Stimulated activated CD4-positive, alpha-beta T cell treated with anti-CD3 and anti-CD28 coated beads, Interleukin-12 subunit alpha, Interleukin-12 subunit beta, amount 100 ng/mL, for 24 hours (primary cell): ENCODE measurements around the gene GOSR2.

Experiments
- DNase-seq, 2 experiments: peaks; one replicate each; pipeline ENCODE4 v3.0.0-alpha.2; 2020; ENCODE audit warnings: low read depth in 2 of 2

GOSR2 gene

DNA sequence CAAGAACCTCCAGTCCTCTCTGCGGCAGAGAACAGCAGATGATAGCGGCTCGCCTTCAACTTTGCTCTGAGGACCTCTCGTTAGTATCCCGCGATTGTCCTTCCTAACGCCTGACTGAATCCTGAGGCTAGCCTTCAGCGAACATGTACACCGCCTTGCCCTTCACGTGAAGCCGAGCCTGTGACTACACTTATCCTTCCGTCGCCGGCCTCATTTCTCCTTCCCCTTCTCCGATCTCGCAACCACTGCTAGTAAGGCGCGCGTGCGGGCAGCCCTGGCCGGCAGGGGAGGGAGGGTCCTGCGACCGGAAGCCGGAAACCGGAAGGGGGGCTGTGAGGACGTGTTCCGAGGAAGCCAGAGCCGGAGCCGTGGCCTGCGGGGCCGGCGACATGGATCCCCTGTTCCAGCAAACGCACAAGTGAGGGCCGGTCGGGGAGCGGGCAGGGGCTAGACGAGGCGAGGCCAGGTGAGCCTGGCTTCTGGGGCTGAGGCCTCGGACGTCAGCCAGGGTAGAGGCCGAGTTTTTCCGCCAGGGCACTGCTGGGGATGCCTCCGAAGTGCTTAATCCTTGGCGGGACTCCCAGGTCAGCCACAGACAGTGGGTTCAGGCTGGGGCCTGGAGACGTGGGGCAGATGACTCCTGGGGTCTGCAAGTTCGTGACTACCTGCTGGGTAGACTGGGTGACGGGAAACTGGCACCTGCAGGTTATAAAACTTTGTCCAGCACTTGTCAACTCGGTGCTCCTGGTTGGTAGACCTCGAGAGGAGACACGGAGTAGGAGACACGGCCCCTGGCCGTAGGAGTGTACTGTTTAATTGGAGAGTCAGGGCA lies at the start of gene GOSR2:
GOSR2 (plus strand) TSS at position 357 of the 832 bp plus-strand sequence; CDS start at position 390, 33 bp downstream.
- peak; percentile 86 to 88 for DNase-seq

DNA sequence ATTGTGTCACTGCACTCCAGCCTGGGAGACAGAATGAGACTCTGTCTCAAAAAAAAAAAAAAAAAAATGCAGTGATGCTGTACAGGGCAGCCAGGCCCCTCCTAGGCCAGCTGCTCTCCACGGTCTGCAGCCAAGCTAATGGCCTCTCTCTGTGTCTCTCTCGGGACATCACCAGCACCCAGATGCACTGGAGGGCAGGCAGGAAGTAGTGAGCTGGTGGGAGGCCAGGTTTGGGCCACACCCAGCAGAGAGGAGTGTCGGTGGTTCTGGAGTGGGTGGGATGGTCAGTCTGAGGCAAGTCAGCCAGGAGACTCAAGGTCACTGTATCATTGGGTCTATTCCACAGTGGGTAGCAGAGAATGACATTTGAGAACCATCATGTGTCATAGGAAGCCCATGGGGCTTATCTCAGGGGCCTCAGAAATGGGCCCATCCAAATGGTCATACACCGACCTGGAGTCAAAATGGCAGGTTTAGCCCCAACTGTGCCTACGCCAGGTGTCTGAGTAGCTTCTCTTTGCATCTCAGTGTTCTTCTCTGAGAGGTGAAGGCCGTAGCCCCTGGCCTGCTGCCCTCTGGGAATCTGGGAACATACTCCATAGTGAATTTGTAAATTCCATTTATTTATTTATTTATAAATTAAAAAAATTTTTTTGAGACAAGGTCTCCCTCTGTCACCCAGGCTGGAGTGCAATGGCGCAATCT lies 48.9 kb upstream of the GOSR2 start:
- DNase-seq: no peak

DNA sequence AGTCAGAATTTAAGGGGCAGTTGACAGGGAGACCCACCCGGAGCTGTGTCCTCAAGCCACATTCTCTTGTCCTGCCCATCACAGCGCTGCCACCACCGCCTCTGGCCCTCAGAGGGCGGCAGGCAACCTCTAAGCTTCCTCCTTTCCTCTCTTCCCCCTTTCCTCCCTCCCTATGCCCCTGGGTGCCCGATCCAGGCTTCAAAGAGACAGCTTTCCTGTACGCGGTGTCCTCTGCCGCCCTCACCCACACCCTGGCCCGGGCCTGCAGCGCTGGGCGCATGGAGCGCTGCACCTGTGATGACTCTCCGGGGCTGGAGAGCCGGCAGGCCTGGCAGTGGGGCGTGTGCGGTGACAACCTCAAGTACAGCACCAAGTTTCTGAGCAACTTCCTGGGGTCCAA lies 48.1 kb upstream of the GOSR2 start:
- DNase-seq: no peak

DNA sequence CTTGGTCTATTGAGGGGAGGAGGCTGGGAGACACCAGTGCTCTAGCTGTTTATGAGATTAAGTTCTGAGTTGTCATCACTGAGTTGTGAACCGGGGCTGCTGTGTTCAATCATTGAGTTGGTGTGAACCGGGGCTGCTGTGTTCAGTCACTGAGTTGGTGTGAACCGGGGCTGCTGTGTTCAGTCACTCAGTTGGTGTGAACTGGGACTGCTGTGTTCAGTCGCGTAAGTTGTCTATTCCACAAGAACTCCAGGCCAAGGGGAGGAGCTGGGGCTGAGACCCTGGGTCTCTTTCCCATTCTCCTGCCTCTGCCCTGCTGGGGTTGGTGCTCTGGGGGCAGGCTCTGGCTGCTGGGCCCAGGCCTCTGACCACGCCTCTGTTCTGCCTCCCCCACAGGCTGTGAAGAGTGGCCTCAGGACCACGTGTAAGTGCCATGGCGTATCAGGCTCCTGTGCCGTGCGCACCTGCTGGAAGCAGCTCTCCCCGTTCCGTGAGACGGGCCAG lies 47.1 kb upstream of the GOSR2 start:
- no peak for DNase-seq

DNA sequence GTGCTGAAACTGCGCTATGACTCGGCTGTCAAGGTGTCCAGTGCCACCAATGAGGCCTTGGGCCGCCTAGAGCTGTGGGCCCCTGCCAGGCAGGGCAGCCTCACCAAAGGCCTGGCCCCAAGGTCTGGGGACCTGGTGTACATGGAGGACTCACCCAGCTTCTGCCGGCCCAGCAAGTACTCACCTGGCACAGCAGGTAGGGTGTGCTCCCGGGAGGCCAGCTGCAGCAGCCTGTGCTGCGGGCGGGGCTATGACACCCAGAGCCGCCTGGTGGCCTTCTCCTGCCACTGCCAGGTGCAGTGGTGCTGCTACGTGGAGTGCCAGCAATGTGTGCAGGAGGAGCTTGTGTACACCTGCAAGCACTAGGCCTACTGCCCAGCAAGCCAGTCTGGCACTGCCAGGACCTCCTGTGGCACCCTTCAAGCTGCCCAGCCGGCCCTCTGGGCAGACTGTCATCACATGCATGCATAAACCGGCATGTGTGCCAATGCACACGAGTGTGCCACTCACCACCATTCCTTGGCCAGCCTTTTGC lies 46.5 kb upstream of the GOSR2 start:
- no peak for DNase-seq

DNA sequence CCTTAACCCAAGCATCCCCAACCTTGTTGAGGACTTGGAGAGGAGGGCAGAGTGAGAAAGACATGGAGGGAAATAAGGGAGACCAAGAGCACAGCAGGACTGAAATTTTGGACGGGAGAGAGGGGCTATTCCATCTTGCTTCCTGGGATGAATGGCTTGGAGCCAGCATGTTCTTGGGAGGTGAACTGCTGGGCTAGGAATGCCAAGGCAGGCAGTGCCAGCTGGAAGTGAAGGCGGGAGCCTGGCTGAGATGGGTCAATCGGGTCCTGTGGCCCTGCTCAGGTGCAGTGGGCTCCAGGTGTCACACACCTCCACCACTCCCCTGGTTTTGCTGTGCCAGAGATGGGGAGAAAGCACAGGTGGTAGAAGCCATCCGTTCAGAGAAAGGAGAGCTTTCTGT lies 46.0 kb upstream of the GOSR2 start:
- DNase-seq: no peak

DNA sequence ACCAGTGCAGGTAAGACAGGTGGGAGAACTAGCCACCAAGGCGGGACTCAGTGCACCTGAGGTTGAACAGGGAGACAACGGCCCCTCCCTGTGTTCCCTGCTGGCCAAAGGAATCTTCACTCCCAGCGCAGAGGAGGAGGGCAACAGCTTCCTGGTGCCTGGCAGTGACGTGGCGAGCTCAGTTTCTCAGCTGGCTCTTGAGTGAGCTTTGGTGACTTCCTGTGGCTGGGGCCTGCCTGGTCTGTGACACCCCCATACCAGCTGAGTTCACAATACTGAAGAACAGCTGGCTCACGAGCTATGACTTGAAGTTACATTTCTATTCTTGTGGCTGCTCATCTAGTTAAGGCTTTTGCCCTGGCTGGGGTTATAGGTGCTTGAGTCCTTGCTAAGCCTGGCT lies 45.5 kb upstream of the GOSR2 start:
- DNase-seq: no peak

DNA sequence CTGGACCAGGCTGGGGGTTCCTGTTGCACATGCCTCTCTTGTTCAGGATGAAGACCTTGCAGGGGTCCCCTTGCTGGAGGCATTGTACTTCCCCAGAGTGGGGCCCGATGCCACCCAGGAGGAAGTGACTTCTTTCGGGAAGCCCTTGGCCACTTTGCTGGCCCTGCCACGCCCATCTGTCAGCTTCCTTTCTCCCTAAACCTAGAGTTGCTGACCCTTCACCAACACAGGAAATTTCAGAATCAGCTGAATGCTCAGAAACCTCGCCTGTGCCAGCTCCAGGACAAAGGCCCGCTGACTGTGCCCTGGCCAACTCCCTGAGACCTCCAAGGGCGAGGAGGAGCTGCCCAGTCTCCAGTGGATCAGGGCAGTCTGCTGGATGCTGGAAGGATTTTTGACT lies 44.9 kb upstream of the GOSR2 start:
- no peak for DNase-seq

DNA sequence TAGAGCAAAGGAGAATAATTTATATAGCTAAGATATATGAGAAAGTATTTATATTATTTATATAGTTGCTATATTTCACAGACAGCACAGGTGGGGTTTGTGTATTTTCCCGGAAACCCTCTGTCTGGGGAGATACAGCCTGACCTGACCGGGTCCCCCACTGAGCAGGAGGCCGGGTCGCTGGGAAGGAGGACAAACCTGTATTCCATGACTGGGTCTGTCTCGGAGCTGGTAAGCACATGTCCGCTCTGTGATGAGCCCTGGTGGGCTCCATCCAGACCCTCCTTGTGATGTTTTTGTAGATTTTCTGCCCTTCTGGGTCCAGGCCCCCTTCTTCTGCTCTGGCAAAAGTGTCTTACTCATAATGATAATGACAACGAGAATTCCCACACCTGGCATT lies 43.9 kb upstream of the GOSR2 start:
- DNase-seq: no peak

DNA sequence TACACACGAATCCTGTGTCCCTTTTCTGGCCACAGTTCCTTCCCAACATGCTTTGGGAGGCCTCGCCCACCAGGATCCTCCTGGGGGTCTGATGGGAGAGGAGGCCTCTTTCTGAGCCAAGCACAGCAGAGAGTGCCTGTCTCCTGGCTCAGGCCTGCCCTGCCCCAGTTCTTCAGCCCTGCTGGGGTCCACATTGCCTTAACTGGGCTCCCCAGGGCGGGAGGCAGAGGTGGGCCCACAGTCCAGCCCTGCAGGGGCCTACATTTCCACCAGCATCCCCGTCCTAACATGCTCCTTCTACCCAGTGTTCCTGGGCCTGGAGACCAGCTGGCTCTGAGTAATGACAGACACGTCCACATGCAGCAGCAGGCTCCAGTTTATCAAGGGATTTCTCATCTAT lies 41.9 kb upstream of the GOSR2 start:
- no peak for DNase-seq

DNA sequence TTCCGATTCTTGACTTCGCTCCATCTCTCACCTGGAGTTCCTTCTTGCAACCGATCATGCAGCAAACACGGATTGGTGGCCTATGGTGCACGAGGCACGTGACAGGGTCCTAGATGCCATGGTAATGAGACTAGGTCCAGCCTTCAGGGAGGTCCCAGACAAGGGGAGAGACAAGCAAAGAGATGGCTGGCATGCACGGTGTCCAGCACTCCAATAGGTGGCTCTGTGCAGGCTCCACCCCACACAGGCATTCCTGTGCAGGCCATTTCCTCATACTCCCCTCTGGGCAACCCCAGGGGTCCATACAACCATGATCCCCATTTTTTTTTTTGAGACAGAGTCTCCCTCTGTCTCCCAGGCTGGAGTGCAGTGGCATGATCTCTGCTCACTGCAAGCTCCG lies 40.3 kb upstream of the GOSR2 start:
- DNase-seq: no peak

DNA sequence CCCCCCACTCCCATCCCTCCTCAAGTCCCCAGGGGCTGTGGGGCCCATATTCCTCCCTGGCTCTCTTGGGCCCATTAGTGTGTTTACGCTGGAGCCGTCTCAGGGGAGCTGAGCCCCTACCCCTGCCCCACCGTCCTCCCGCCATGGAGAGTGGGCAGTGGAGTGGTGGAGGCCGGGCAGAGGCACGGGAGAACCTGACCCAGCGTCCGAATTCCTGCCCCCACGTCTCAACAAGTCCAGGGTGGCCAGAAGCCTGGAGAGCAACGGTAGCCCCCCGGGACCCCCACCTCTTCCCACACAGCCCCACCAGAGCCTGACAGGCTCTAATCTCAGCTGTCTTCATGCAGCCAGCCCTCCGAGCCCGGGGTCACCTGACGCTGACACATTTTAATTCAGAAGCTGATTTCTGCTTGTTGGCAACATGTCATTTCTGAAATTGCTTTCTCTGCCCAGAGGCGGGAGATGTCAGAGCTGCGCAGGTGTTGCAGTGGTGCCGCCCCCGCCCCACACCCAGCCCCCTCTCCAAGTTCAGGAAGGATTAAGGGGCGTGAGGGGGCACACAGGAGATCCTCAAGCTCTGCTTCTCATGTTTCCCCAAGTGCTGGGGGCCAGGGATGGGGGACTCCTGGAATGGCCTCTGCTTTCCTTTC lies 39.0 kb upstream of the GOSR2 start:
- DNase-seq: no peak

DNA sequence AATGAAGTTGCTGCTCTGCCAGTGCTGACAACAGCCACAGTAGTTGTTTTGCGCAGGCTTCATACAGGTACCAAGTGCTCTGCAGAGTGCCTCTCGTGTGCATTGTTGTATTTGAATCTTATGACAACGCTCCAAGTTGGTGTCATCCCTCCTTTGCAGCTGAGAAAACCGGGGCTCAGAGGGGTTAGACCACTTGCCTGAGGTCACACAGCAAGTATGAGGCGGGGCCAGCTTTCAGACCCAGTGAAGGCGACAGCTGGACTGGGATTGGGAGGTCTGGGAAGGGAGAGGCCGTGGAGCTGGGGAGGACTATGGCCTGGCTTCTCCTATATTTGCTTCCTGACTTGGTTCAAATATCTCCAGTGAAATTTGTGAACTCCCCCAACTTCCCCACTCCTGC lies 38.4 kb upstream of the GOSR2 start:
- DNase-seq: no peak

DNA sequence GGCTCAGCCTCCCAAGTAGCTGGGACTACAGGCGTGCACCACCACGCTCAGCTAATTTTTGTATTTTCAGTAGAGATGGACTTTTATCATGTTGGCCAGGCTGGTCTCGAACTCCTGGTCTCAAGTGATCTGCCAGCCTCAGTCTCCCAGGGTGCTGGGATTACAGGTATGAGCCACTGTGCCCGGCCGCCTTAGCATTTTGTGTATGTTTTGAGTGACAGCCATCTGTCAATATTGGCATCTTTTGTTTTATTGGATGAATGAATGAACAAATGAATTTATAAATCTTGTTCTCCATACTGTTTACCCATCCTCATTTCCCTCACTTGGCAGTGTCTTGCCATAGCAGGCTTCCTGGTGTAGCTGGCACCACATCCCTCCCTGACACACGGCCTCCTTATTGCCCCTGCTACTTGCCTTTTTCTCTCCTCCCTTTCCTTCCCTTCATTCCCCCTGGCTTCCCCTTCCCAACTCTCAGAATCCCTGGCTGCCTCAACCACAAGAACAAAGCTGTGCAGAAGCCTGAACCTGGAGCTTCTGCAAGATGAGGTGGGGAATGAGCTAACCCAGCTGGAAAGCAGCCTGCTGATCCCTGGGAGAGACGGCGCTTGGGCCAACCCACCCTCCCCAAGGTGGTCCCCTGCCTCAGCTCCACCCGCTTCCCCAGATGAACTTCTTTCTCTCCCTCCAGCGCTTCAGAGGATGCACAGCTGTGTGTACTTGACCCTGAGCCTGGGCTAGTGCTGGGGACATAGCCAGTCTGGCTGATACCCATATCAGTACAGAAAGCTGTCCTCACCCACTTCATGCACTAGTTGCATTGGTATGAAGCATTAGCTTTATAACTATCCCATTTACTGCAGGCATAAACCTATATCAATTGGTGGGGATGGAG lies 37.3 kb upstream of the GOSR2 start:
- DNase-seq: no peak

DNA sequence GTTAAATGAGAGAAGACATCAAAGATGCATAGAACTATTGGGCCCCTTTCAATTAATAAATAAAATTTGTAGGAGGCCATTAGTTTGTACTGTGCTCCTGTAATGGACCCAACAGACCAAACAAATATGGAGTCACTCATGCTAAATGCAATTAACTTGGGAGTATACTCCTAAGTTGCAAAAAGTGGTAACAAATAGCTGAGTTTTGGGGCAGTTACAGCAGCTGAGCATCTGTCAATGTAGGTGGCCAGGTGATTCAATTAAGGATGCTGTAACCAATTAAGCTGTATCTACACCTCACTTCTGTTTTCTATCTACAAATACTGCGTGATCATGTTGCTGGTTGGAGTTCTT lies 36.7 kb upstream of the GOSR2 start:
- DNase-seq: no peak

DNA sequence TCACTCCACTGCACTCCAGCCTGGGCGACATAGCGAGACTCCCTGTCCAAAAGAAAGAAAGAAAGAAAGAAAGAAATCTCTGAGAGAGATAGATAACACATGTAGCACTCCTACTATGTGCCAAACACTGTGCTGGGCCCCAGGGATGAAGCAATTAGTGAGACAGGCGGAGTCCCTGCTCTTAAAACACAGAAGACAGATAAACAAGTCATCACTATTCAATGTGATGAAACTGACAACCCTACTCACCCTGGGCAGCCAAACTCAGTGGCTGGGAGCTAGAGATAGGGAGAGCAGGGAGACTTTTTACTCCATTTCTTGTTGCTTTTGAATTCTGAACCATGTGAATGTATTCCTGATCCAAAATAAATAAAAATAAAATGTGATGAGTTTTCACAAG lies 35.2 kb upstream of the GOSR2 start:
- DNase-seq: no peak

DNA sequence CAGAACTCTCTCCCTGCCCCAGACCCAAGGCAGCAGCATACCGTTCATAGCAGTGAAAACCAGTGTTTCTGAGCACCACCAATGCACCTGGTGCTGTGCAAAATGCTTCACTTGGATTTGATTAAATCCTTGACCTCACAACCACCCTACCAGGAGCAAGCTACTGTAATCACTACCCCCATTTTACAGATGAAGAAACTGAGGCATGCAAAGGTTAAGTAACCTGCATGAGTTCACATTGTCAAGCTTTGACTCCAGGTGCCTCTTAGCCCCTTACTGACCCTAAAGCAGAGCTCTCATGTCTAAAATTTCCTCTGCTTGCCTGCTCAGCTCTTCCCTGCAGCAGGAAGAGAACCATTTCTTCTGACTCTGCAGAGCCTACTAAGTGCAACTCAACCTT lies 34.2 kb upstream of the GOSR2 start:
- no peak for DNase-seq

DNA sequence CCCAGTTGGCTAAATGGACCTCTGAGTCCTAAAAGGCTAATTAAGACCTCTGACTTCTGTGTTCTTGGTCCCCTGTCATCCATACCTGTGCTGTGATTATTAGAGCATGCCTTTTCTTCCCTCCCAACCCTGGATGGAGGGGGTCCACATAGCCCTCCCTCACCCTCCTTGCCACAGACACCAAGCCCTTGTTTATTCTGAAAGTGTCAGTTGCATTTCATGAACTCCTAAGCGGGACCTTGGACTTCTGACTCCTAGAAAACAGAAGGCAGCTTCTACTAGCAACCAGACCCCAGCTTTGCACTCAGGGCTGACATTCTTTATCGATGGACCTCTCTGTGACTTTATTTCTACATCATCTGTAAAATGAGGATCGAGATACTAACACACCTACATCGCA lies 33.4 kb upstream of the GOSR2 start:
- DNase-seq: no peak

DNA sequence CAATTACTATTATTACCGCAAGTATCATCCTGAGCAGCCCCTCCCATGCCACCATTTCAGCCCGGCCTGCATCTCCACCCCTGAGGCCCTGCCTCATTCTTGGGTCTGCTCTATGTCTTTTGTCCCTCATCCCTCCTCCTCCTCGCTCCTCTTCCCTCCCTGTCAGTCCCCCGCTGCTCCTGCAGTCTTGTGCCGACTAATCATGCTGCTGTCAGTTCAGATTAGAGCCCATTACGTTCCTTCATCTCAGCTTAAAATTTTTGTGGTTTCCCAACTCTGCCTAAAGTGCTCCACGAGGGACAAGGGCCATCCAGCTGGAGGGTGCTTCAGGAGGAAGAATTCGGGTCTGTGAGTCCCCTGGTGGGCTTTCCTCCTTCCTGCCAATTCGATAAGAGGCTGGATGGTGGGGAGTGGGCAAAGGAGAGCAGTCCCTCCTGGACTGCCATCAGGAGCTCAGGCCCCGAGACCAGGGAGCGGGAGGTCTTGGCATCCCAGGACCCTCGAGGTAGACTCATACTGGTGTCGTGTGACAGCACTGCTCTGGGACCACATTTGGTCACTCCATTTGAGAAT lies 32.9 kb upstream of the GOSR2 start:
- DNase-seq: no peak

DNA sequence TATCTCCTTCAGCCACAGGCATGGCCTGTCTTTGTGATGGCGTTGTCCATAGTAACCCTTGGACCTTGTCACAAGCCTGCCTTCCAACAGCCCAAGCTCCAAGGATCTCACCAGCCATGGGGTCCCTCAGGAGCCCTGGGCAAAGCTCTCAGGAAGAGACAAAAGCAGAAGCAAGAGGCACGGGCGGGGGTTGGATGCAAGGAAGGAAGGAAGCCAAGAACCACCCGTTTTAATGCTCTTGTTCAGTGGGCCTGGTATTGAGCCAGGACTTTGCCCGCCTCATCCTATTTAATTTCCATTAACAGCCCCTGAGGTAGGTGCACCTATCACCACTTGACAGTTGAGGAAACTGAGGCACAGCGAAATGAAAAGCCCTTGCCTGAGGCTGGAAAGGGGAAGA lies 32.3 kb upstream of the GOSR2 start:
- no peak for DNase-seq

DNA sequence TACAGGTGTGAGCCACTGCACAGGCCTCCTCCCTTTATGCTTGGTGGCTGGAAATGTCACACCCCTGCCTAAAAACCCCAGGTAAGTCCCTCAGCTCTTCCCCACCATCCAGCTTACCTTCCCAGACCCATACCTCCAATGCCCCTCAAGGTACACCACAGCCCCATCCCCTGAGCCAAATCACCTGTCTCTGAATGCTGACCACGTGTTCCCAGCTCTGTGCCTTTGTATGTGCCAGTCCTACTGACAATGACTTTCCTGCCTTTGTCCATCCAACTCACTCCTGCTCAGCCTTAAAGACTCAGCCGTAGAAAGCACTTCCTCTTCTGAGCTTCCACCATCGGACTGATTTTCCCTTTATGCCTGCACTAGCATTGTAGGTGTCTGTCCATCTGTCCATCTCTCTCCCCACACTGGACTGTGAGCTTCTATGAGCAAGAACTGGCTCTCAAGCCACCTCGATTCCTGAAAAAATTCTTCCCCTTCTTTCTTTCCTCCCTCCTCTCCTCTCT lies 30.7 kb upstream of the GOSR2 start:
- no peak for DNase-seq
